NCI-H146 treated with DMSO at 0.1 percent for 48 hours (cell line): Measurements from ENCODE around the gene KCNAB2.
A peak's percentile ranks its signal among the peaks of the same experiment; 100 is the strongest.
"Not testable (repeated sequence)": the region's sequence is repeated elsewhere in the genome, so short reads cannot be mapped to it uniquely, and the experiment has no call there.

Source experiments
- DNase-seq: peaks from one replicate; lab custom pipeline; 2025; ENCODE audit not compliant: unreplicated experiment; lab: John Stamatoyannopoulos, UW

KCNAB2 gene

DNA sequence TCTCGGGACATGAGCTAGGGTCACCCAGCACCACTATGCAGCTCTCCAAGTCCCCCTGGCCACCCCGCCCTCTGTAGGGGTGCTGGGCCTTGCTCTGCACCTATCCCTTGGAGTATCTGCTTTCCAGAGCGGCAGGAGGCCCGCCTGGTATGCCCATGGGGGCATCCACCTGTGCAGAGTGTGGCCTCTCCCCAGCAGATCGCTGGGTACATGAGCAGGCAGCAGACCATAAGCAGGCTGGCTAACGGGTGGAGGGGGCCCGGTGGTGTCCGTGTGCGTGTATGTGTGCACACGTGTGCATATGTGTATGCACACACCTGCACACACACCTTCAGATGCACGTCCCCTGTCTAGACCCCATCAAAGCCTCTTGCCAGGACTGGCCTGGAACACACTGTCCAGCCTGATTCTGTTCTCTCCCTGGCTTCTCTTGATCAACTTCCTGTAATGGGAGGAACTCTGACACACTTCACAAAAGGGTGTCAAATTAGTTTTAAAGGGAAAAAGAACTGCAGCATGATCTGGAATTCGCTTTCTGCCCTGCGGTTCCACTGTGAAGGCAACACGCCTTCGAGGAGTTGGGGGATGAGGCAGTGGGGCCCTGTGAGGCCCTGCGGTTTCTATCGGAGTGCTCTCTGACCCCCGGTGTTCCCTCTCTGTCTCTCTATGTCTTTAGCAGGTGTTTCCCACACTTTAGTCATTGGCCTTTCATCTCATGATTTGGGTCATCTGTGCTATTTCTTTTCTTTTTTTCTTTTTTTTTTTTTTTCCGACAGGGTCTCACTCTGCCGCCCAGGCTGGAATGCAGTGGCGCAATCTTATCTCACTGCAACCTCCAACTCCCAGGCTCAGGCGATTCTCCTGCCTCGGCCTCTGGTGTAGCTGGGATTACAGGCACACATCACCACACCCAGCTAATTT is 36.3 kb upstream of the KCNAB2 start:
- no peak for DNase-seq

DNA sequence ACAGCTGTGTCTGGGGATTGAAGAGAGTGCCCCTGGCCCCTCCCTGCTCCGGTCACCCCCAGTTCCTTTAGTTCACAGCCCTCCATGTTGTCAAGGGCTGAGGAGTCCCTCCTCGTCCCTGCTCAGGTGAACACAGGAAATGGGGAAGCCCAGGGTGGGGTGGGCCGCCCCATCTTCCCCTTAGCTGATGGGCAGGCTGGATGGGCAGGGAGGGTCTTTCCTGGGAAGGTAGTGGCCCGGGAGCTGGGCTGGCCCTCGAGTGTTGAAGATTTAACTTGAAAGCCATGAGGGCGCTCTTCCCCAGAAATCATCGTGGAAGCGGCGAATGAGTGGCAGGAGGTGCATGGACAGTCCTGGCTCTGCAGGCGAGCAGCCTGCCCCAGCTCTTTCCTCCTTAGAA is 35.1 kb upstream of the KCNAB2 start:
- DNase-seq: no peak

DNA sequence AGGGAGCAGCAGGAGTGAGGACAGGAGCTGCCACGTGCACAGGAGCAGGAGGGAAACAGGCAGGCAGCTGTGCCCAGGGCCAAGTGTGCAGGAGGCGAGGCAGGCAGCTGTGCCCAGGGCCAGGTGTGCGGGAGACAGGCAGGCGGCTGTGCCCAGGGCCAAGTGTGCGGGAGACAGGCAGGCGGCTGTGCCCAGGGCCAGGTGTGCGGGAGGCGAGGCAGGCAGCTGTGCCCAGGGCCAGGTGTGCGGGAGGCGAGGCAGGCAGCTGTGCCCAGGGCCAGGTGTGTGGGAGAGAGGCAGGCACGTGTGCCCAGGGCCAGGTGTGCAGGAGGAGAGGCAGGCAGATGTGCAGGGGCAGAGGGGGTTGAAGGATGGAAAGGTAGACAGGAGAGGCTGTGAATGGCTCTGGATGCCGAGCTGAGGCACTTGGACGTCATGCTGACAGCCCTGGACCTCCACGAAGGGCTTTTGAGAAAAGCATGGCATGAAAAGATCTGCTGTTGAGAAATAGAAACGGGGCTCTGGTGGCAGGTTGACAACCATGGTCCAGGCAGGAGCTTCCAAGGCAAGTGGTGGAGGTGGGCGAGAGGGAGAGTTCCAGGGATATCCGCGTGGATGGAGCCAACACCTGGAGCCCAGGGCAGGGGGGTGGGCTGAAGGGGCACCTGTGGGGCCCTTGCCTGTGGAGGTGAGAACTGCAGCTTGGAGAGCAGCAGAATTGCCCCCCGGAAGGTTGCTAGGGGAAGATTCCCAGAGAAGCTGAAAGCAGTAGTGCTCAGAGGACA is 34.3 kb upstream of the KCNAB2 start:
- no peak for DNase-seq

DNA sequence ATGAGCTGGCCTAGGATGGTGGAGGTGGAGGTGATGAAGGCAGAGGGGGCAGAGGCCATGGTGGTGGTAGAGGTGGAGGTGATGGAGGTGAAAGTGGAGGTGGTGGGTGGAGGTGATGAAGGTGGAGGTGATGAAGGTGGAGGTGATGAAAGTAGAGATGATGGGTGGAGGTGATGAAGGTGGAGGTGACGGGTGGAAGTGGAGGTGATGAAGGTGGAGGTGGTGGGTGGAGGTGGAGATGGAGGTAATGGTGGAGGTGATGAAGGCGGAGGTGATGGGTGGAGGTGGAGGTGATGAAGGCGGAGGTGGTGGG is 33.8 kb upstream of the KCNAB2 start:
- DNase-seq: no peak

DNA sequence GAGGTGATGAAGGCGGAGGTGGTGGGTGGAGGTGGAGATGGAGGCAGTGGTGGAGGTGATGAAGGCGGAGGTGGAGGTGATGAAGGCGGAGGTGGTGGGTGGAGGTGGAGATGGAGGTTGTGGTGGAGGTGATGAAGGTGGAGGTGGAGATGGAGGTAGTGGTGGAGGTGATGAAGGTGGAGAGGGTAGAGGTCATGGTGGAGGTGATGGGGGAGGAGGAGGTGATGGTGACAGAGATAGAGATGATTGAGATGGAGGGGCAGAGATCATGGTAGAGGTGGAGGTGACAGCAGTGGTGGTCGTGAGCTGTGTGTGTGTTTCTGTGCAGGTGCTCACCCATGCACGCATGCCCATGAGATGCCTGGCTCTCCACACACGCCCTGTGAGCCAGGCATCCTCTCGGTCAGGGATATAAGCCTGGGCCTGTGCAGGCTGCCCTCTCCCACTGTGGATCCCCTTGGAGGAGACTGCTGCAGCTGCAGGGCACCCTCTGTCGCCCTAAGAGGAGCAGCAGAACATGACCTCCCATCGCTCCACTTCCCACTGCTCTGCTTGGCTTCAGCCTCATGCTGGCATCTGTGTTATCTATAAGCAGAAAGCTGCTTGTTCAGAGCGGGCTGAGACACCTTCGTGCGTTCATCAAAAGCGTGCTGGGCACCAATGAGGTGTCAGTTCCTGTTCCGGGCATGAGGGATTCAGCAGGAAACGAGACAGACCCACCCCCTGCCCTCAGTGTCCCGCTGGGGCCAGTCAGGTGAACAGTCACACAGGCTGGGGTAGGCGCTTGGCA is 33.0 kb upstream of the KCNAB2 start:
- DNase-seq: no peak

DNA sequence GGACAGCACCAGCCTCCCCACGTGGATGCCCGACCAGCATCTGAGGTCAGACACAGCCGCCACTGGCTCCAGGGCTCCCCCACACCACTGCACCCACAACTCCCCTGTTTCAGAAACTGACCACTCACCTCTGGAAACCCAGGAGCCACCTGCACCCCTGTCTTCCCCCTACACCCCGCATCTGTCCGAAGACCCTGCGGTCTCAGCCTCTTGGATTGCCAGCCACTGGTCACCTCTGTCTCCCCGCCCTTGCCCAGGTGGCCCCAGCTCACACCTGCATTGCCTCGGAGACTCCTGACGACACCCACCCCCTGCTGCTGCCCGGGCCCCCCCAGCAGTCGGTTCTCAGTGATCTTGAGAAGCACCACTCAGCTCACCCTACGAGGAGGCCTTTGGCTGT is 32.2 kb upstream of the KCNAB2 start:
- no peak for DNase-seq

DNA sequence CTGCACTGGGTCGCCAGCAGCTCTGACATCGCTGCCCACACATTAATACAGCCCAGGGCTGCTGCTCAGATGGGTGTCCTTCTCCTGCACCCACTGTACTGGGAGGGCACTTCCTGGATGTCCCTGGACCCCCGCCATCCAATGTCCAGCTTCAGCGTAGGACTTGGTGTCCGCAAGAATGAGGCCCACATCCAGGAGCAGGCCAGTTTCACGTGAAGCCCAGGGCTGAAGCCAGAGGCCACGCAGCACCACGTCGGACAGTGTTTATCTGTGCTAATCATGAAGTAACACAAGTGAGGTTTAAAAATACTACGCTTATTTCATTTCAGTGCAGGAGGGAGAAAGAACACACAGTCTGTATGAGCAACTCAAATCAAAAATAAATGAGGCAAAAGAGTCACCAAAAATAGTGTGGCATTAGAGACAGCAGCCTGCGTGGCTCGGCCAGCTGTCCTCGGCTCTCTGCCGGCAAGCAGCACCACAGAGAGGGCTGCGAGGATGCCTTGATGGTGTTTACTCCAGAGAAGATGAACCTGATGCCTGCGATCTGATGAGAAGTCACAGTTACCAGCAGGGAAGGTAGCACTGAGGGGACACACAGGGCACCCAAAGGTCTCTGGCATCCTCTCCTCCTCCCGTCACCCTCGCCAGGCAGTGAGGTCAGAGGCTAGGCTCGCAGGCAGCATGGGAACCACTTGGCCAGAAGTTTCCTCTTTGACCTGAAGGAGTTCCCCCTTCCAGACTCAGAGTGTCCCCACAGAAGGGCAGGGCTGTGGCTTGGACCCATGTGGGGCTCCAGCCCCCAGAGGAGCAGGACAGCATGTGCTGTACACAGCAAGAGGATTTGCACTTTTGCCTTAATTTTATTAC is 31.3 kb upstream of the KCNAB2 start:
- no peak for DNase-seq

DNA sequence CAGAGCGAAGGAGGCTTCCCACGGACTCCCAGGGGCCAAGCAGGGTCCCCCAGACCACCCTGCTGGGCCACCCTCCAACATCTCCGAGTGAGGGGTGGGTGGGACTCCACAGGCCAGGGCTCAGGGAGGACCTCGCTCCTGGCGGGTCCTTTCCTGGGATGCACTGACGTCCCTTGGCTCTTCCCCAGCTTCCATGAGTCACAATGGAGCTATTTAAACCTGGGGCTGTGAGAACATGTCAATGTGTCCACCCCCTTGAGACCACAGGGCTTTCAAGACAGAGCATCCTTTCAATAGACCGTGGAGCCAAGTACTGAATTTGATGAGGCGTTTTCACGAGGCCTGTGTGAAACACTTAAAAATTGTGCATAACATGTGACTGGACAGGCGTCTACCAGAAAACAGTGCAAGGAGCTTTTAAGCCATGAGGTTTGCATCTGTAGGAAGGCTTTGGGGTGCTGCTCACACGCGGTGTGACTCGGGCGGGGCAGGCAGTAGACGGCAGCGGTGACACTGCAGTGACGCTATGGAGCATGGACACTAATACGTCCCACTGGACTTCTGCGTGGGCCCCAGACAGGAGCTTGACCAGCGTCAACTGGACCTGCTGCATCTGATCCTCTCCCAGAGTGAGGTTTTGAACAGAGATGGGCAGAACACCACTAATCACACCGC is 29.4 kb upstream of the KCNAB2 start:
- DNase-seq: no peak

DNA sequence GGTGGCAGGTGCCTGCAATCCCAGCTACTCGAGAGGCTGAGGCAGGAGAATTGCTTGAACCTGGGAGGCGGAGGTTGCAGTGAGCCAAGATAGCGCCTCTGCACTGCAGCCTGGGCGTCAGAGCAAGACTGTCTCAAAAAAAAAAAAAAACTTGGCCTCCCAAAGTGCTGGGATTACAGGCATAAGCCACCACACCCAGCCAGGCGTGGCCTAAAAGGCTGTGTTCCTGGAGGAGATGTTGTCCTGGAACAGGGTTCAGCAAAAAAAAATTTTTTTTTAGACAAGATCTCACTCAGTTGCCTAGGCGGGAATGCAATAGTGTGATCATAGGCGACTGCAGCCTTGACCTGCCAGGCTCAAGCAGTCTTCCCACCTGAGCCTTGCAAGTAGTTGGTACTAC is 28.0 kb upstream of the KCNAB2 start:
- not testable (repeated sequence) for DNase-seq

DNA sequence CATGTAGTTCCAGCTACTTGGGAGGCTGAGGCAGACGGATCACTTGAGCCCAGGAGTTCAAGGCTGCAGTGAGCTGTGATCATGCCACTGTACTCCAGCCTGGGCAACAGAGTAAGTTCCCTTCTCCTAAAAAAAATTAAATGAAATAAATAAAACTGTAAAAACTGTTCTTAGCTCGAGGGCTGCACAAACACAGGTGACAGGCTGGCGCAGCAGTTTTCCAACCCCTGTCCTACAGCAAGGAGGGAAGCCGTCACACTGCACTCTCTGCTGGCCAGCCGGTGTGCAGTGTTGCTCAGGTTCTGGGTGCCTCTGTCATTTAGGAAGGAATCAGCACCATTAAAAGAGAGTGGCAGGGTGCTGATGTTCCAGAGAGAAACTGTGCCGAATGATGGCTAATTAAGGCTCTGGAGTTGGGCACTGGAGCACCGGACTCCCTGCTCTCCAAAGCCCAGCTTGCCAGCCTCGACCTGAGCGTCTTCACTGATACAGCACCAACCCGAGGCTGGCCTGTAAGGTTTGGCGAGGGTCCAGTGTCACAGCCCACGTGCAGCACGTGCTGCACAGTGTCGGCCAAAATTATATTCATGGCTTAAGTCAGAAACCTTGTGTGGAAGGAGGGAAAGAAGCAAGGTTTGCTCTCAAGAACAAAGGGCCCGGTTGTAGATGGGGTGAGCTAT is 26.4 kb upstream of the KCNAB2 start:
- no peak for DNase-seq

DNA sequence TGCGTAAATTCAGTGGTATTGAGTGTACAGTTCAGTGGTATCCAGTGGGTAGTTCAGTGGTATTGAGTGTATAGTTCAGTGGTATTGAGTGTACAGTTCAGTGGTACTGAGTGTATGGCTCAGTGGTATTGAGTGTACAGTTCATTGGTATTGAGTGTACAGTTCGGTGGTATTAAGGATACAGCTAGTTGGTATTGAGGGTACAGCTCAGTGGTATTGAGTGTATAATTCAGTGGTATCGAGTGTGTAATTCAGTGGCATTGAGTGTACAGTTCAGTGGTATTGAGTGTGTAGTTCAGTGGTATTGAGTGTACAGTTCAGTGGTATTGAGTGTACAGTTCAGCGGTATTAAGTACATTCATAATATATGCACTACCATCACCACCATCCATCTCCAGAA is 23.5 kb upstream of the KCNAB2 start:
- DNase-seq: no peak

DNA sequence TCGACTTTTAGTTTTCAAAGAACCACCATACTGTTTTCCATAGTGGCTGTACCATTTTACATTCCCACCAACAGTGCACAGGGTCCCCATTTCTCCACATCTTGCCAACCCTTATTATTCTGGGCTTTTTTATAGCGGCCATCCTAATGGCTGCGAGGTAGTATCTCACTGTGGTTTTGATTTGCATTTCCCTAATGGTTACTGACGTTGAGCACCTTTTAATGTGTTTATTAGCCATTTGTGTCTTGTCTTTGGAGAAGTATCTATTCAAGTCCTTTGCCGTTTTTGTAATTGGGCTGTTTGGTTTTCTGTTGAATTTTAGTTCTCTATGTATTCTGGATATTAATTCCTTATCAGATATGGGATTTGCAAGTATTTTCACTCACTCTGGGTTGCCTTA is 22.3 kb upstream of the KCNAB2 start:
- DNase-seq: no peak

DNA sequence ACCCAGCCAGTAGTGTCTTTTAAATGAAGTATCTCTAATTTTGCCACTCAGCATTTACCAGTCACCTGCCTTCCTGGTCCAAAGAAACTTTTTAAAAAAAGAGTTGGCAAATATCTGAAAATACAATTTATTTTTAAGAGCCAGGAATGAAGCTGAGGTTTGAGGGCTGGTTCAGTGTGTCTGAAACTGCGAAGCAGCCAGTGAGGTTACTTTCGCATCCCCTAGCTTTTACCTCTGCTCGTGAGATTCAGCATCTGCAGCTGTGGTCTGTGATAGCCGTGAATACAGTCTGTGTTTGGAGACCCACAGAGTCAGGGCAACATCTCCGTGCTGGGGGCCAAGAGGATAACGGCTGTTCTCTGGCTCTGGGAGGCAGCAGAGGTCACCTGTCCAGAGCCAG is 21.3 kb upstream of the KCNAB2 start:
- no peak for DNase-seq

DNA sequence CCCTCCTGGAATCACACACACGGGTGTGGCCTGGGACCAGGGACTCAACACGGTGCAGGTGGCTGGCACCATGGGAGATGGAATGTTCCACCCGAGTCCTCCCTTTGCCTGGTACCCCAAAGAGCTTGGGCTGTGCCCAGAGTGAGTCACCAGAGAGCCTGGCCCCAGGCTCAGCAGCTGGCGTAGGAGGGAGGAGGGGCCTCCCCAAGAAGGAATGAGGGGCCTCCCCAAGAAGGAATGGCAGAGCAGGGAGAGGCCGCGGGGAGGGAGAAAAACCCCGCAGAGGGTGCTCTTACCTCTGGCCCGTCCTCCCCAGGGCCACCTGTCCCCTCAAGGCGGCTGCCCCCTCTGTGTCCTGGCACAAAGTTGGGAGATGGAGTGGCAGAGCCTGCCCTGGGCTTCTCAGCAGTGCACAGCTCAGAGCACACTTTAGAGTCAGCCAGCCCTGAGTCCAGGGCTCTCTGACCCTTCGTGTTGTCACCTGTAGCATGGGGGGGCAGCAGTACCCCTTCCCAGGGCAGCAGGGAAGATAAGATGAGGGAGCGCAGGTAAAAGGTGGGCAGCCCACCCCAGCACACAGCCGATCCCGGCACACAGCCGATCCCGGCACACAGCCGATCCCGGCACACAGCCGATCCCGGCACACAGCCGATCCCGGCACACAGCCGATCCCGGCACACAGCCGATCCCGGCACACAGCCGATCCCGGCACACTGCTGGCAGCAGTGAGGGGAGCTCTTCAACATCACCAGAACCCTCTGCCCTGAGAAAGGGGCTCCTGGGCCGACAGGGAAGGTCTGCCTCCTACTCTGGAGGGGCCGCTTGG is 20.2 kb upstream of the KCNAB2 start:
- DNase-seq: no peak

DNA sequence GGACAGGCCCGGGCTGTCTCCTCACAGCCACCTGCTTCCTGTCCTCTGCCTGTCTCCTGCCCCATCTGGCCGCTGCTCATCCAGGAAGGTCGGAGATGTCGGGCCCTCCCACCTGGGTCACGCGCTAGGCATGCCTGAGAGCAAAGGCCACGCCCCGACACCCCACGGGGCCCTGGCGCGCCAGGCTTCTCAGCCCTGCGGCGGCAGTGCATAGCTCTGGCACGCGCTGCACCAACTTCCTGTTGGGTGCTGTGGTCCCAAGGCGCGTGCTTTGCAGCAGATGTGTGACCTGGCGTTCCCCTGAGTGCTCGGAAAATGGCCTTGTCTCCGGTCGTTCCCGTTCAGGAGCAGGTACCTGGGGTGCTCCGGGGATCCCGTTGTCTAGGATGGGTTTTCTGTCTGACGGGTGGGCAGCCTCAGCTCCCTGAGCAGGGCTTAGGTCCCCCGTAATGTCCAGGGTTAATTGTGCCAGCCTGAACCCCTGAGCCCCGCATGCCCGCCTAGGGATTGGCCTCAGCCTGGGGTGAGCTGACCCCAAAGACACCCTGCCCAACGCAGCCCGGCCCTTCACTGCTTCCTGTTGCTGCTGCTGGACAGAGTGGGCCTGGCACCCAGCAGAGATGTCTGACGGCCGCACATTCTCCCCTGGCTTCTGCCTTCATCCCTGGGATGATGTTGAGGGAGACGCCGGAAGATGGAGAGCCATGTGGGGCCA is 19.4 kb upstream of the KCNAB2 start:
- peak; percentile 45 for DNase-seq

DNA sequence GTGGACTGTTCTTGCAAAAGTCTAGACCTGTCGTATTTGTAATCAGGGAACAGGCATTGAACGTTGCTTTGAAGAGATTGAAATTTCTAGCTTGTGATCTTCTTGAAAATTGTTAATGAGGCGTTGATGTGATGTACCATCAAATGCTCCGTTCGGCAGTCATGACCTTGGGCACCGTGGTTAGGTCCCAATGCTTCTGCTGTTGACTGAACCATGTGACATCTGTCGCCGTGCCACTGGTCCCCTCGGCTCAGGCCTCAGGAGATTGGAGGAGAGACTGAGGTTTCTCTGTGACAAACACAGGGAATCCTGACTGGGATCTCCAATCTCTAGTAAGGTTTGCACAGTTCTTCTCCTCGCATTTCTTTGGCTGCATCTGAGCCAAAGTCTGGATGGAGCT is 18.1 kb upstream of the KCNAB2 start:
- DNase-seq: no peak

DNA sequence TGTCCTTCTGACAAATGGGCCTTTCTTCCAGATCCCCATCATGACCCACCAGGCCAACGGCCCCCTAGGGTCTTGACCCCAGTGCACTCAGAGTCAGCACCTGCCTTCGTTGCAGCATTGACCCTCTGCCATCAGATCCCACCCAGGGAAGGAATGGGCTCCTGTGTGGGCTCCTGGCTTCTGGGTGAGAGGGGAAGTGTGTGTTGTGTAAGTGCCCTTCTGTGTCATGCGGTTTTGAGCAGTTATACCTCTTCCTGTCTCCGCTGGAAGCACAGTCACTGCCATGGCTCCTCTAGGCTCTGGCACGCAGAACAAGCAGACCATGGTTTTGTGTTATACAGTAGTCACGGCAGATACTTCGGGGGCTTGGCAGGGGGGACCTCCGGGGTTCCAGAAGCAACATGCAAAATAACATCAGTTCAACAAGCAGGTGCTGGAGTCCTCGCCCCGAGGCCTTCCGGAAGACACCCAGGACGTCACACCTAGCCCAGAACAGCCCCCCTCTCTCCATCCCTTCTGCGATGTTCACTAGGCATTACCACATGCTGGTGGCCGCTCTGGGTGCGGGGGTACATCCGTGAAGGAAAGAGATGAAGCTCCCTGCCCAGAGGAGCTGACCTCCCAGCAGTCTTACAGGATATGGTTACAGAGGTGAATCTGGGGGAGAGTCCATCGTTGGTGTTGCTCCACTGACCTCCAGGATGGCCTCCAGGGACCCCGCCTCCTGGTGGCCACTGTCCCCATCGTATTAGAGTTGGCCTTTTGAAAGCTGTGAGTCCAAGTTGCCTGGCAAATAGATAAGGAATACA is 17.4 kb upstream of the KCNAB2 start:
- DNase-seq: no peak
